Lower leg skin (tissue), 3 donors: ENCODE results near the gene NCKAP5.

Source experiments
- CTCF ChIP-seq, 3 donors: fragments of 450-650 bp; IDR thresholded peaks; one replicate each; pipeline ENCODE4 v1.5.1; 2016; ENCODE audit warnings: antibody characterized with exemption in 3 of 3, mild to moderate bottlenecking in 3 of 3, moderate library complexity in 2 of 3
- POLR2A ChIP-seq, 2 donors: fragments of 450-650 bp; IDR thresholded peaks; one replicate each; pipeline ENCODE4 v1.6.1; 2016 to 2017; ENCODE audit warnings: antibody characterized with exemption in 2 of 2, mild to moderate bottlenecking in 1 of 2, moderate library complexity in 1 of 2

GRCh38 chr2:132662732-132663131 is 905.5 kb downstream of the NCKAP5 start:
- TF ChIP-seq CTCF (IDR thresholded peaks at IDR 0.05) (no peak), POLR2A (IDR thresholded peaks at IDR 0.05) (no peak)
